Parathyroid adenoma (tissue), 2 donors: Measurements from ENCODE around the gene ANGPTL1.

Experiments
- H2AFZ ChIP-seq: fragments of 300-600 bp; sonication (generic); one replicate; pipeline ENCODE4 v1.7.0; 2017; ENCODE audit warnings: antibody characterized with exemption, mild to moderate bottlenecking
- H3K27ac ChIP-seq: fragments of 300-600 bp; sonication (generic); one replicate; pipeline ENCODE4 v1.7.0; 2017
- H3K27me3 ChIP-seq: fragments of 300-600 bp; sonication (generic); one replicate; pipeline ENCODE4 v1.7.0; 2017; ENCODE audit warnings: low read length; ENCODE audit not compliant: control insufficient read depth, insufficient read depth
- H3K36me3 ChIP-seq: fragments of 300-600 bp; sonication (generic); one replicate; pipeline ENCODE4 v1.7.0; 2017; ENCODE audit warnings: low read length; ENCODE audit not compliant: control insufficient read depth, insufficient read depth
- H3K4me1 ChIP-seq: fragments of 300-600 bp; sonication (generic); one replicate; pipeline ENCODE4 v1.7.0; 2017; ENCODE audit warnings: control low read depth
- H3K4me2 ChIP-seq: fragments of 300-600 bp; sonication (generic); one replicate; pipeline ENCODE4 v1.7.0; 2017; ENCODE audit warnings: low read length
- H3K4me3 ChIP-seq: fragments of 300-600 bp; sonication (generic); one replicate; pipeline ENCODE4 v1.7.0; 2017; ENCODE audit warnings: low read depth, low read length
- H3K79me2 ChIP-seq: fragments of 300-600 bp; sonication (generic); one replicate; pipeline ENCODE4 v1.7.0; 2017; ENCODE audit warnings: control low read depth
- H3K9ac ChIP-seq: fragments of 300-600 bp; sonication (generic); one replicate; pipeline ENCODE4 v1.7.0; 2017; ENCODE audit warnings: mild to moderate bottlenecking
- H3K9me3 ChIP-seq: fragments of 300-600 bp; sonication (generic); one replicate; pipeline ENCODE4 v1.7.0; 2017; ENCODE audit warnings: low read length; ENCODE audit not compliant: control insufficient read depth
- TF ChIP-seq, protein P1 (sequence below): fragments of 300-600 bp; sonication (generic); IDR thresholded peaks from one replicate; pipeline ENCODE4 v1.7.0; 2017; ENCODE audit warnings: antibody characterized with exemption, mild to moderate bottlenecking
- donor health status: primary hyperparathyroidism.

ANGPTL1 gene, protein sequence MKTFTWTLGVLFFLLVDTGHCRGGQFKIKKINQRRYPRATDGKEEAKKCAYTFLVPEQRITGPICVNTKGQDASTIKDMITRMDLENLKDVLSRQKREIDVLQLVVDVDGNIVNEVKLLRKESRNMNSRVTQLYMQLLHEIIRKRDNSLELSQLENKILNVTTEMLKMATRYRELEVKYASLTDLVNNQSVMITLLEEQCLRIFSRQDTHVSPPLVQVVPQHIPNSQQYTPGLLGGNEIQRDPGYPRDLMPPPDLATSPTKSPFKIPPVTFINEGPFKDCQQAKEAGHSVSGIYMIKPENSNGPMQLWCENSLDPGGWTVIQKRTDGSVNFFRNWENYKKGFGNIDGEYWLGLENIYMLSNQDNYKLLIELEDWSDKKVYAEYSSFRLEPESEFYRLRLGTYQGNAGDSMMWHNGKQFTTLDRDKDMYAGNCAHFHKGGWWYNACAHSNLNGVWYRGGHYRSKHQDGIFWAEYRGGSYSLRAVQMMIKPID

DNA sequence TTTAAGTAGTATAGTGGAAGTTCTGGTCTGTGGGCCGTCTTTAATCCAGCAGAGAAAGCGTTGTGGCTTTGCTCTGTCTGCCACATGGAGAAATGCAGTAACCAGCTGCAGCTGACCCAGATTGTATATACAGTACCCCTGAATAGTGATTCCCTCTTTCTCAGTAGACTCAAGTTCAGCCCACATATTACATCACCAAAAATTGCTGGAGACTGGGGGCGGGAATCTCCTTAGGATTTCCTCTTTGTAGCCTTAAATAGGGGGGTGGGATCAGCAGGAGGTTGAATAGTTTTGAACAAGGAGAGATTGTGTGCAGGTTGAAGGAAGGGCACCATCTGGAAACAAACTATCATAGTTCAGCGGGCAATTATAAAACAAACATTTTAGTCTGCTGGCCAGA is at the start of gene ANGPTL1:
TSS of gene ANGPTL1 (minus strand) at position 134 of the 400 bp plus-strand sequence. CDS start 5,301 bp downstream, outside the sequence.
- Histone ChIP-seq H3K27me3 (no peaks in the 10 kb centered on the region), H3K9ac (no peak within 1 kb of the TSS), H3K36me3 (no peaks in the 10 kb centered on the region), H3K27ac (no peak within 1 kb of the TSS), H2AFZ (no peak within 1 kb of the TSS), H3K9me3 (no peaks in the 10 kb centered on the region), H3K4me2 (no peak within 1 kb of the TSS), H3K4me3 (no peak within 1 kb of the TSS), H3K4me1 (no peaks in the 10 kb centered on the region), H3K79me2 (no peaks in the 10 kb centered on the region)
- TF ChIP-seq, protein P1, sequence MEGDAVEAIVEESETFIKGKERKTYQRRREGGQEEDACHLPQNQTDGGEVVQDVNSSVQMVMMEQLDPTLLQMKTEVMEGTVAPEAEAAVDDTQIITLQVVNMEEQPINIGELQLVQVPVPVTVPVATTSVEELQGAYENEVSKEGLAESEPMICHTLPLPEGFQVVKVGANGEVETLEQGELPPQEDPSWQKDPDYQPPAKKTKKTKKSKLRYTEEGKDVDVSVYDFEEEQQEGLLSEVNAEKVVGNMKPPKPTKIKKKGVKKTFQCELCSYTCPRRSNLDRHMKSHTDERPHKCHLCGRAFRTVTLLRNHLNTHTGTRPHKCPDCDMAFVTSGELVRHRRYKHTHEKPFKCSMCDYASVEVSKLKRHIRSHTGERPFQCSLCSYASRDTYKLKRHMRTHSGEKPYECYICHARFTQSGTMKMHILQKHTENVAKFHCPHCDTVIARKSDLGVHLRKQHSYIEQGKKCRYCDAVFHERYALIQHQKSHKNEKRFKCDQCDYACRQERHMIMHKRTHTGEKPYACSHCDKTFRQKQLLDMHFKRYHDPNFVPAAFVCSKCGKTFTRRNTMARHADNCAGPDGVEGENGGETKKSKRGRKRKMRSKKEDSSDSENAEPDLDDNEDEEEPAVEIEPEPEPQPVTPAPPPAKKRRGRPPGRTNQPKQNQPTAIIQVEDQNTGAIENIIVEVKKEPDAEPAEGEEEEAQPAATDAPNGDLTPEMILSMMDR = no peak

DNA sequence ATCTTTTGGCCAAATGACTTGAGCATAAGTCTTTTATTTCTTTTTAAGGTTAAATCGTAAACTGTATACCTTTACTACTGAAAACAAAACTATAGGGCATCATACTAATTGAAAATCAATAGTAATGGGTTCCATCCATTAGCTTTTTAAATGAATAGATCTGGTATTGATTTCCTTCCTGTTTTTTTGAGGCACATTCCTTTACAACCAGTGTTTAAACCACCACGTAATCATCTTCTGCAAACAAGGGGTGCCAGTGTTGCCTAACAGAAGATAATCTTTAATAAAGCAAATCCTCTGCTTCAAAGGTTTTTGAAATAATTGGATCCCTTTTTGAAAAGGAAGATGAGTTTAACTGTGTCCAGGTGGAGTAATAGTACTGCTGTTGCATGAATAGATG is 48.7 kb upstream of the ANGPTL1 start:
- TF ChIP-seq, protein P1 = no peak
- Histone ChIP-seq H3K79me2 (no peaks in the 10 kb centered on the region), H2AFZ (no peak overlapping the region), H3K4me2 (no peak overlapping the region), H3K9ac (no peak overlapping the region), H3K27me3 (no peaks in the 10 kb centered on the region), H3K9me3 (no peaks in the 10 kb centered on the region), H3K27ac (no peak overlapping the region), H3K4me1 (no peaks in the 10 kb centered on the region), H3K36me3 (no peaks in the 10 kb centered on the region), H3K4me3 (no peak overlapping the region)

DNA sequence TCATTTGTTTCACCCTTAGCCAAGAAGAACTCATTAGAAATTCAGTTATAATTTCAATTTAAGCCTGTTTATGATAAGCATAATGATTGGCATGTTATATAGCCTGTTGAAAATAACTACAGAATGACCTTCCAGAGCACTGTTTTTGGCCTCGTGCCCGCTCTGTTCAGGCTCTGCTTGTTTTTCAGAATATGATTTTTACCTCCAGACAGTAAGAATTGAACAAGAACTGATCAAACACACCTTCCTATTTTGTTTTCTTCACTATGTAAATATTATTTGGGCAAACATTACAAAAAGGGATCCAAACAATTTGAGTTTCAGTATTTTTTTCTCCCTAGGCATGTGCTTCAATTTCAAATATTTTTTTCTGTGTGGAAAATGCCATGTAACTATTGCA is 48.1 kb upstream of the ANGPTL1 start:
- Histone ChIP-seq H3K4me3 (no peak overlapping the region), H3K27me3 (no peaks in the 10 kb centered on the region), H2AFZ (no peak overlapping the region), H3K4me1 (no peaks in the 10 kb centered on the region), H3K9me3 (no peaks in the 10 kb centered on the region), H3K79me2 (no peaks in the 10 kb centered on the region), H3K4me2 (no peak overlapping the region), H3K27ac (no peak overlapping the region), H3K9ac (no peak overlapping the region), H3K36me3 (no peaks in the 10 kb centered on the region)
- TF ChIP-seq, protein P1 = no peak

DNA sequence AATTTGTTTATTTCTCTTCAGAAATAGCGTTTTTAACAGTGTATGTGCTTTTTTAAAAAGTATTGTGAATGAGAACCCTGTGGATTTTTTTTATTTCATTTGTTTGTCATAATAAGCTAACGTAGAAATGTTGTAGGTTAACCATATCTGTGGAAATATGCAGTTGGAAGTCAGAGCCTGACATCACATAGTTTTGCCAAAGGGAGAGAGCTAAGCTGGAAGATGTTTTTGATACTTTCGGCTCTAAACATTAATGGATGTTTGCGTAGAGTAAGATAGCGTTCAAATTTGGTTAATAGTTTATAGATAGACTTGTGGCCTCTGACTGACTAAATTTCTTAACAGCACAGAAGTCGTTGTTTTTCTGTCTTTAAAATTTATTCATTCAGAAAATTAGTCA is 47.4 kb upstream of the ANGPTL1 start:
- no peaks in the 10 kb centered on the region for H3K27me3 ChIP-seq
- H3K9me3 ChIP-seq = no peaks in the 10 kb centered on the region
- H2AFZ ChIP-seq = no peak overlapping the region
- no peak overlapping the region for H3K4me2 ChIP-seq
- no peak overlapping the region for H3K9ac ChIP-seq
- no peaks in the 10 kb centered on the region for H3K79me2 ChIP-seq
- H3K4me3 ChIP-seq = no peak overlapping the region
- H3K4me1 ChIP-seq = no peaks in the 10 kb centered on the region
- H3K36me3 ChIP-seq = no peaks in the 10 kb centered on the region
- TF ChIP-seq, protein P1 = no peak
- no peak overlapping the region for H3K27ac ChIP-seq
